ENCODE results near the gene SLC7A5. TPM values are rescaled to one million over a fixed set of nuclear protein-coding genes. Genes with fewer than 3 reads are reported as not detected.

Gene SLC7A5
- polyA plus RNA-seq, 1 experiment, result 17.9 TPM

- no peak for DNase-seq (ENCODE audit: low read depth, low spot score)
- POLR2A ChIA-PET, result no interaction called here
- H3K27ac ChIP-seq (ENCODE audit: low read depth, low read length), result no peak overlapping the region
- CTCF ChIA-PET, result no interaction called here
- TF ChIP-seq CTCF (IDR thresholded peaks at IDR 0.05; ENCODE audit: low read depth, low read length), result no peak; the same call in 1 of the 2 replicates
- H3K27me3 ChIP-seq (ENCODE audit: control insufficient read depth, insufficient read depth, low read length), result no peaks in the 10 kb centered on the region
- no peak overlapping the region for H3K4me3 ChIP-seq (ENCODE audit: low read depth, low read length)
- H3K9me3 ChIP-seq (ENCODE audit: control insufficient read depth, insufficient read depth, low read length), result no peaks in the 10 kb centered on the region
These were observed 25.1 kb downstream of the SLC7A5 start for GRCh38 chr16:87844120-87844733.

- Histone ChIP-seq H3K9me3 (ENCODE audit: control insufficient read depth, insufficient read depth, low read length) (no peaks in the 10 kb centered on the region; the same call in 1 of the 2 replicates), H3K4me3 (ENCODE audit: low read depth, low read length) (no peak overlapping the region), H3K27me3 (ENCODE audit: control insufficient read depth, insufficient read depth, low read length) (no peaks in the 10 kb centered on the region), H3K27ac (ENCODE audit: low read depth, low read length) (no peak overlapping the region)
- ChIA-PET POLR2A (no interaction called here), CTCF (no interaction called here)
- no peak for TF ChIP-seq CTCF (IDR thresholded peaks at IDR 0.05; ENCODE audit: low read depth, low read length)
- DNase-seq (ENCODE audit: low read depth, low spot score), result no peak
These were observed 25.6 kb downstream of the SLC7A5 start for GRCh38 chr16:87843678-87844105.

- no peak overlapping the region for H3K4me3 ChIP-seq (ENCODE audit: low read depth, low read length)
- no peak overlapping the region for H3K27ac ChIP-seq (ENCODE audit: low read depth, low read length)
- no peak for DNase-seq (ENCODE audit: low read depth, low spot score)
- no peak for TF ChIP-seq CTCF (IDR thresholded peaks at IDR 0.05; ENCODE audit: low read depth, low read length)
- CTCF ChIA-PET, result no interaction called here
- POLR2A ChIA-PET, result interaction anchor here (1.1 kb wide), 1 partner anchor 63 kb away, joined by 3 read pairs; no protein-coding TSS in a partner anchor
- H3K9me3 ChIP-seq (ENCODE audit: control insufficient read depth, insufficient read depth, low read length), result no peaks in the 10 kb centered on the region; the same call in 1 of the 2 replicates
- H3K27me3 ChIP-seq (ENCODE audit: control insufficient read depth, insufficient read depth, low read length), result no peaks in the 10 kb centered on the region
These were observed 27.0 kb downstream of the SLC7A5 start for GRCh38 chr16:87842209-87842869.

- Histone ChIP-seq H3K9me3 (ENCODE audit: control insufficient read depth, insufficient read depth, low read length) (no peaks in the 10 kb centered on the region; the same call in 1 of the 2 replicates), H3K4me3 (ENCODE audit: low read depth, low read length) (no peak overlapping the region), H3K27me3 (ENCODE audit: control insufficient read depth, insufficient read depth, low read length) (no peaks in the 10 kb centered on the region), H3K27ac (ENCODE audit: low read depth, low read length) (no peak overlapping the region)
- CTCF ChIA-PET, result interaction anchor here (6.2 kb wide), 1 partner anchor 8 kb away, joined by 41 read pairs; no protein-coding TSS in a partner anchor
- no peak for DNase-seq (ENCODE audit: low read depth, low spot score)
- POLR2A ChIA-PET, result interaction anchor here (1.1 kb wide), 1 partner anchor 62 kb away, joined by 3 read pairs; no protein-coding TSS in a partner anchor
- TF ChIP-seq CTCF (IDR thresholded peaks at IDR 0.05; ENCODE audit: low read depth, low read length), result no peak
These were observed 27.7 kb downstream of the SLC7A5 start for GRCh38 chr16:87841340-87842208.
